CD4-positive, alpha-beta T cell treated with Interleukin-4 for 4 hours (primary cell): ENCODE data around the gene NRBF2.
"Not testable (repeated sequence)": the region's sequence is repeated elsewhere in the genome, so short reads cannot be mapped to it uniquely, and the experiment has no call there.

Source experiments
- DNase-seq: peaks from one replicate; pipeline ENCODE4 v3.0.0-alpha.2; 2020

Gene NRBF2

DNA sequence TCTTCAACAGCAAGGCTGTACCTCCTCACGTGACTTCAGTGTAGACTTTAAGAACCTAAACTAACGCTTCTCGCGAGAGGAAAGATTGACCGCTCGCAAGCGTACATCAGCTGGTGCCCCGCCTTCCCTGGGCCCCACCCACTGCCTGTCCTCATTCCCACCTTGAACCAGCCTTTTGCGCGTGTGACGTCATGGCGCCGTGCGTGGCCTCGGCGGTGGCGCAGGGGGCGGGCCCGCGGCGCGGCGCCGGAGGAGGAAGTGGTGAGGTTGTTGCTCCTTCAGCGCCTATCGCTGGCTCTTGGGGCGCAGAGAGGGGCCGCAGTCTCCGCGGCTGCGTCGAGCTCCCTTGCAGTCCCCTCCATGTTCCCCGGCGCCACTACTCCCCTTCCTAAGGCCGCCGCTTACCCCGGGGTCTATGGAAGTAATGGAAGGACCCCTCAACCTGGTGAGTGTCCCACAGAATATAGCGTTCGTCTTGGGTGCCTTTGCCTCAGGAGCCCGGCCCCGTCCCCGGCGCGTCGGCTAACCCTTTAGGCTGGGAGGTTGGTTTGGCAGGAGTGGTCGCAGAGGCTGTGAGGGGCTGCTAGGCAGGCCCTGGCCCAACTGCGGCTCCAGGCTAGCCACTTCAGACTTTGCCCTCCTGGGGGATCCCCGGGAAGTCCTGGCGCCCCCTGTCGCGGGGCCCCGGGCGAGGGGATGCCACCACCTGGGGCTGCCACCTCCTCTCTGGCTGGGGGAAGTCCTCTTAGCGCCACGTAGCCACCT is at the start of gene NRBF2:
NRBF2 (plus strand) TSS at position 273 of the 765 bp plus-strand sequence; CDS start at position 416, 143 bp downstream.
- DNase-seq: peak; percentile 97

DNA sequence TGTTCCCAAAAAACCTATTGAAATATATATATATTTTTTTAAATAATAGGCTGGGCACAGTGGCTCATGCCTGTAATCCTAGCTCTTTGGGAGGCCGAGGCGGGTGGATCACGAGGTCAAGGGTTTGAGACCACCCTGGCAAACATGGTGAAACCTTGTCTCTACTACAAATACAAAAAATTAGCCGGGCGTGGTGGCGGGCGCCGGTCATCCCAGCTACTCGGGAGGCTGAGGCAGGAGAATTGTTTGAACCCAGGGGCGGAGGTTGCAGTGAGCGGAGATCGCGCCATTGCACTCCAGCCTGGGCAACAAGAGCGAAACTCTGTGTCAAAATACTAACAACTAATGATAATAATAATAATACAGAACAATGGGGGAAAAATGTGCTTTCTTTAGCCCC is 49.7 kb upstream of the NRBF2 start:
- DNase-seq: not testable (repeated sequence)

DNA sequence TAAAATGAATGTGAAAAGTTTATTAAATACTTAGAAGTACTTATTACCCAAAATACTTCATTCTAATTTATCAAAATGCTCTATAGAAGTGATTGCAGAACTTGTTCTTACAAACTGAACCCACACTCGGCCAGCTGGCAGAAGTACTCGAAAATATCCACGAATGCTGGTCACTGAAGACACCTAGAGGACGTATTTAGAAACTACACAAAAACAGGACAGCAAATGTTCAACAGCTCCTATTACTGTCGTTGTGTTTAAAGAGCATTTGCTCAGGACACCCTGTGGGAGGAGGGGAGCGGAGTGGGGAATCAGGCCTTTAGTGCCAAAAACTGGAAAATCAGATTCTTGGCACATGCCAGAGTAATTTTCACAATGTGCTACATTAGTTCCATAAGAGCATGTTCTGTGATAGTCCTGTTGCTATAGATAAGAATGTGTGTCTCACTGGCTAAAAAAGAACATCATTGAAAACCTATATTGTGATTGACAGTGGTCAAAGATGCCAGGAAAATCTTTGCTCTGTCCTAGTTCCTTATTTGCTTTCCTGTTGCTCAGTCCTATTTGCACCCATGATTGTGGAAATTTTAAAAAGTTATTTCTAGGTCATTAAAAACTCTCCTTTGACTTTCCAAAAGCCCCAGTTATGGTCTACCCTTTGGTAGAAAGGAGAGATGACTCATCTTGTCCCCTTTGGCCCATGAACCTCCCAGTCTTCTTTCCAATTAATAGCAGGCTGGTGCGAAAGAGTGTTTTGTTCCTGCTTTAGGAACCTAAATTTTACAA is 49.0 kb upstream of the NRBF2 start:
- DNase-seq: peak; percentile 57

DNA sequence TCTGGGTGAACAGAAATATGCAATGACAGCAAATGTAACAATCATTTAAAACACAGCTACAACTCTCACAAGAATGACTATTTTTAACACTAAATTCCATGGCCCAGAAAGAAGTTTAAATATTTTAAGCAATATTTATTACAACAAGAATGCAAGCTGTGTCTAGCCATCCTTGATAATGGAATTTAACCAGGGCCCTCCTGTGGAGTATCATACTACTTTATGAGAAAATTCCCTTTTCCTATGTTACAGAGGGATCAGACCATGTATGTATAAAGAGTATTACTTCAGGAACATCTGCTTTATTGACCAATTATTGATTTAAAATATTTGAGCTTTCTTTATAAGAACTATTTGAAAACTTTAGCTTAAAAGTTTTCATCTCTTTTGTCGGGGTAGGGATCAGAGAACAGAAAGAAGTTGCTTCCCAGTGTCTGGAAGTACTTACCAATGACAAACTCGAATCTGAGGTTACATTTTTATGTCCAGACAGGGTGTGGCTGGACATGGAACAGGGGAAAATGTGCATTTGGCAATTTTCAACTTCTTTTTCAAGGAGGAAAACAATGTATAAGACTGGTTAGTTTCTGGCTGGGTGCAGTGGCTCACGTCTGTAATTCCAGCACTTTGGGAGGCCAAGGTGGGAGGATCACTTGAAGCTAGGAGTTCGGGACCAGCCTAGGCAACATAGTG is 48.3 kb upstream of the NRBF2 start:
- DNase-seq: no peak

DNA sequence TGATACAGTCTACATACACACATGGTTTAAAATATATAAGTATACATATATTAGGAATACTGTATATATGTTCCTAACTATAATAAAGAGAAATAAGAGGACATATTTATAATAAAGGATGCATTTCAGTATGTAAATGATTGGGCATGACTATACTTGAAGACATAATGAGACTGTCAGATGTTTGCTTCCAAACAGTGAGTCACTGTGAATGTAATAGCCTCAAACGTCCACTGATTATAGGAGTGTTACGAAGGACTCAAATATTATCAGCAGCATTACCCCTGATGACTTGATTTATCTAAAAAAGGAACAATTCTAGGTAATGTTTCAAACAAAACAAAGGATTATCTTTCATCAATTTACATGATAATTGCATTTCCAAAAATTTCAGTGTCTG is 39.9 kb upstream of the NRBF2 start:
- no peak for DNase-seq

DNA sequence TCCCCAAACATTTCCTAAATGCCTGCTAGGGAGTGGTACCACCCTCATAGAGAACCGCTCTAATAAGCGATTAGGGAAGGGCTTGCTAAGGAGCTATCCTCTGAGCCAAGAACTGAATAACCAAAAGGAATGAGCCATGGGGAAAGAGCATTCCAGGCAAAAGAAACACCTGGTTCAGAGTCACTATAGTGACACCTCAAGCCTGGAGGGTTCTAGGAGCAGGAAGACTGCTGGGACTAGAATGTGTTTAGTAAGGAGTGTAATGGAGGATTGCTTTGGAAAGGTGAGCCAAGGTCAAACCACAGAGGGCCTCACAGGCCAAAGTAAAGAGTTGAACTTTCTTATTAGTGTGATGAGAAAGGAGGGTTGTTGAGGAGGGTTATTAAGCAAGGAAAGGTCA is 38.7 kb upstream of the NRBF2 start:
- no peak for DNase-seq

DNA sequence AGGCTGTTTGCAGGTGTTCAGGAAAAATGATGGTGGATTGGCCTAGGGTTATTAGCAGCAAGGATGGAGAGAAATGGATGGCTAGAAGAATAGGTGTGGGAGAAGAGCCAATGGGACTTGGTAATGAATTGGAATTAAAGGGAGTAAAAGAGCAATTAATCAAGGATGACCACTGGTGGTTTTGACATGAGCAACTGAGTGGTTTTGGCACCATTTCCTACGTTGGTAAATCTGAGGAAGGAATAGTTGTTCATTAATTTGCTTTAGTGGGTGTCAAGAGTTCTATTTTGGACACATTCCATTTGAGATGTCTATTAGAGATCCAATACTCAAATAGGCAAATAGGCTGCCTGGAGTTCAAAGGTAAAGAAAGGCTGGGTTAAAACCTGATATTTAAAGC is 38.2 kb upstream of the NRBF2 start:
- DNase-seq: no peak

DNA sequence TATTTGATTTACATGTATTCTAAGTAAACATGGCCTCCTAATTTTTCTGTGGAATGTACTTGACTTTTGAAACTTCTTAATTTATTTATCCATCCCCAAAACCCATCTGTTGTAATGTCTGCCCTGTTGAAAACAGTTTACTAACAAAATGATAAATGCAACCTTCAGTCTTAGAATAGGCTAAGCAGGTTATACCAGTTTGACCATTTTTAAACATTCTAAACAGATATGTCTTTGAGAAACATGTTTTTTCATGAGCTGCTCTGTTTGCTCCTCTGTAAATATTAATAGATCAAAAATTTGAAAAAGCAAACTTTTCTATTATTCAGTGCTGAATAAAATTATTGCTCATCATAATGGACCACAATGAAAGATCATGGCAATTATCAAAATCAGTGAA is 33.4 kb upstream of the NRBF2 start:
- no peak for DNase-seq

DNA sequence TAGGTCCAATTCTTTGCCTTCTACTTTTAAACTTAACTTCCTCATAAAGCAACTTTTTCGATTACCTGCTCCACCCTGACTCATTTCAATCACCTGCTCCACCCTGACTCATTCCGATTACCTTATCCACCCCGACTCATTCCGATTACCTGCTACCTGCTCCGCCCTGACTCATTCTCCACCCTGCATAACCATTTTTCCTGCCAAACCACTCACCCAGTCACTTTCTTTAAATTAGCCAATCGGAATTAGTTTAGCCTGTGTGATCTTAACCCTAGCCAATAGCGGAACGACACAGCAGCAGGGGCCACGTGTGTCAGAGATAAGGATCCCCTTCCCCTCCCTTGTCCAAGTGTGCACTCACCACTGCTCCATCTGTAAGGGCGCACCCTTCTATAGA is 32.0 kb upstream of the NRBF2 start:
- not testable (repeated sequence) for DNase-seq

DNA sequence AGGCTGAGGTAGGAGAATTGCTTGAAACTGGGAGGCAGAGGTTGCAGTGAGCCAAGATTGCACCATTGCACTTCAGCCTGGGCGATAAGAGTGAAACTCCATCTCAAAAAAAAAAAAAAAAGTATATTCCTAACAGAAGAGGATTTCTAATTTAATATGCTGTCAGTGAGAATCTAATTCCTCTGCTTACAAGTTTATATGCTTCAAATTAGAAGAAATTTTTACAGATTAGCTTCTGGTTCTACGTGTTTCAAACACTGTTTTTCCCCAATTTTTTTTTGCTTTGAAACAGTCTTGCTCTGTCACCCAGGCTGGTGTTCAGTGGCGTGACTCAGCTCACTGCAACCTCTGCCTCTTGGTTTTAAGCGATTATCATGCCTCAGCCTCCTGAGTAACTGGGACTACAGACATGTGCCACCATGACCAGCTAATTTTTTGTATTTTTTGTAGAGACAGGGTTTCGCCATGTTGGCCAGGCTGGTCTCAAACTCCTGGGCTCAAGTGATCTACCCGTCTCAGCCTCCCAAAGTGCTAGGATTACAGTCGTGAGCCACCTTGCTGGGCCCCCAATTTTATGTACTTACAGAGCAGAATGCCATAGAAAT is 30.7 kb upstream of the NRBF2 start:
- not testable (repeated sequence) for DNase-seq

DNA sequence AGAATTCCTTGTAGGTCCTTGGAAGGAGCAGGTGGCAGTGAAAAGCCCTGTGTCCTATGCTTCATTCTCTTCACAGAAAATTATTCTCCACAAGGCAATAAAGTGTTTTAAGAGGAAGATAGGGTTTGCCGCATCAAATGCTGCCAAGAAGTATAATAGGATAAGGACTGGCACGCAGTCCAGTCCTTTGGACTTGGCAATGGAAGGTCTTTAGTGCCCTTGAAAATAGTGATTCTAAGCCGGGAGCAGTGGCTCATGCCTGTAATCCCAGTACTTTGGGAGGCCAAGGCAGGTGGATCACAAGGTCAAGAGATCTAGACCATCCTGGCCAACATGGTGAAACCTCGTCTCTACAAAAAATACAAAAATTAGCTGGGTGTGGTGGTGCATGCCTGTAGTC is 29.9 kb upstream of the NRBF2 start:
- not testable (repeated sequence) for DNase-seq

DNA sequence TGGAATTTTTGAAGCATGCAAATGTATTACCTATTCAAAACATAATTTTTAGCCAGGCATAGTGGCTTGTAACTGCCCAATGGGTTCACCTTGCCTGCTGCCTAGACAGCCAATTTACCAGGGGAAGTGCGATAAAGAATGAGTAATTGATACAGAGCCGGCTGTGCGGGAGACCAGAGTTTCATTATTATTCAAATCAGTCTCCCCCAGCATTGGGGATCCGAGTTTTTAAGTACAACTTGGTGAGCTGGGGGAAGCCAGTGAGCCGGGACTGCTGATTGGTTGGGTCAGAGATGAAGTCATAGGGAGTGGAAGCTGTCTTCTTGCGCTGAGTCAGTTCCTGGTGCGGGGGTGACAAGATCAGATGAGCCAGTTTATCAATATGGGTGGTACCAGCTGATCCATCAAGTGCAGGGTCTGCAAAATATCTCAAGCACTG is 29.1 kb upstream of the NRBF2 start:
- DNase-seq: no peak

DNA sequence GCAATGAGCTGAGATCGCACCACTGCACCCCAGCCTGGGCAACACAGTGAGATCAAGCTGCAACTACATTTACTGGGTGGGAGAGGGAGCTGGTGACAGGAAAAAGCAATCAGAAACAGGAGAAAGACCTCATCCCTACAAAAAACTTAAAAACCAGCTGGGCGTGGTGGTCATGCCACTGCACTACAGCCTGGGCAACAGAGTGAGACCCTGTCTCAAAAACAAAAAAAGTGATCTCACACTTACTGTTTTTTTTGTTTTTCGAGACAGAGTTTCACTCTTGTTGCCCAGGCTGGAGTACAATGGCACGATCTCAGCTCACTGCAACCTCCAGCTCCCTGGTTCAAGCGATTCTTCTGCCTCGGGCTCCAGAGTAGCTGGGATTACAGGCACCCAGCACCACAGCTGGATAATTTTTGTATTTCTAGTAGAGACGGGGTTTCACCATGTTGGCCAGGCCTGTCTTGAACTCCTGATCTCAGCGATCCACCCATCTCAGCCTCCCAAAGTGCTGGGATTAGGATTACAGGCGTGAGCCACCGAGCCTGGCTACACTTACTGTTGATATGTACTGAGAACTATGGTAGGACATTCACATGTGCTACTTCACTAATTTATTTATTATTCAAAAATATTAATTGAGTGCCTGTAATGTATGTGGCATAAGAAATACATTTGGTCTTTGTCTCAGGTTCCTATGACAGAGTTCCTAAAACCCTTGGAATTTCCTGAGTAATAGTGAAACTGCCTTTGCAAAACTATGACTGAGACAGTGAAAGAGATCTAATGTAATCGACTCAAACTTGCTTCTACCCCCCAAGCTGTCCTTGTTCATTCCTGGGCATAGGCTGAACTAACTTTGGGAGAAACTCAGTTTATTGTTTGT is 27.7 kb upstream of the NRBF2 start:
- DNase-seq: no peak

DNA sequence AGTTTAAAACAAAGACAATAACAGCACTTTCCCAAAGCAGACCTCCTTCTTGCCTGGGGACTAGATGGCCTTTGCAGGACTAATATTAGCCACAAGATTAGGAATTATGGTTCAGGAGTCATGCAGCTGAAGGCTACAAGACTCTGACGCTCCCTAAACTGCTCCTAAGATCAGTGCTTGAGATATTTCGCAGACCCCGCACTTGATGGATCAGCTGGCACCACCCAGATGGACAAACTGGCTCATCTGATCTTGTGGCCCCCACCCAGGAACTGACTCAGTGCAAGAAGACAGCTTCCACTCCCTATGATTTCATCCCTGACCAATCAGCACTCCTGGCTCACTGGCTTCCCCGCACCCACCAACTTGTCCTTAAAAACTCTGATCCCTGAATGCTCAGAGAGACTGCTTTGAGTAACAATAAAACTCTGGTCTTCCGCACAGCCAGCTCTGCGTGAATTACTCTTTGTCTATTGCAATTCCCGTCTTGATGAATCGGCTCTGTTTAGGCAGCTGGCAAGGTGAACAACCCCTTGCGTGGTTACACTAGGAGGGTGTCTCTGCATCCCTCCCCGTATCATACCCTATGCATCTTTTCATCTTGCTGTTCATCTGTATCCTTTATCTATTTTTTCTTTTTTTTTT is 26.9 kb upstream of the NRBF2 start:
- no peak for DNase-seq

DNA sequence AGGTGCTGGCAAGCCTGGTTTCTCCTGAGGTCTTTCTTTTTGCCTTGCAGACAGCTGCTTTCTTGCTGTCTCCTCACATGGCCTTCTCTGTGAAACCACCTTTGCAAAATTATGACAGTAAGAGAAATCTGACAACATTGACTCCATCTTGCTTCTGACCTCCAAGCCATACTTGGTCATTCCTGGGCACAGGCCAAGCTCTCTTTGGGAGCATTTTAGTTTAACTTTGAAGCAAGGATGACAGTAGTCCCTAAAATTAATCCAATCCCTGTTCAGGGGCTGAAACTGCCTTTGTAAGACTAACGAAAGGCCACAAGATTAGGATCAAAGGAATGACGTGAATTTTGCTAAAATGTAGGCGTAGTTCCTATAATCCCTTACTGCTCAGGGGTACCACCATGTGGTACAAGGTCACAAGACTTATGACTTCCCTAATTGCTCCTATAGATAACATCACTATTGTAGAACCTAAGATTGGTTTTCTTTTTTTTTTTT is 25.1 kb upstream of the NRBF2 start:
- DNase-seq: no peak

DNA sequence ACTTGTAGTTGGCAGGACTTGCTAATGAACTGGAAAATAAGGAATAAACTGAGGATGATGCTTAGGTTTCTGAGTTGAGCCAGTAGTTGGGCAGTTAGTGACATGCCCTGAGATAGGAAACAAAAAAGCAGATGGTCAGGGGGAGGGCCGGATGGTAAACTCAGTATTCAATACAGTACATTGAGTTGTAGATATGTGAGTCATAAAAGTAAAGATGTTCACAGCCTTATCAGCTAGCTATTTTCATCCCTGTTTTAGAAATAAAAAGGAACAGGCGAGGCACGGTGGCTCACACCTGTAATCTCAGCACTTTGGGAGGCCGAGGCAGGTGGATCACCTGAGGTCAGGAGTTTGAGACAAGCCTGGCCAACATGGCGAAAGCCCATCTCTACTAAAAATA is 22.2 kb upstream of the NRBF2 start:
- DNase-seq: no peak

DNA sequence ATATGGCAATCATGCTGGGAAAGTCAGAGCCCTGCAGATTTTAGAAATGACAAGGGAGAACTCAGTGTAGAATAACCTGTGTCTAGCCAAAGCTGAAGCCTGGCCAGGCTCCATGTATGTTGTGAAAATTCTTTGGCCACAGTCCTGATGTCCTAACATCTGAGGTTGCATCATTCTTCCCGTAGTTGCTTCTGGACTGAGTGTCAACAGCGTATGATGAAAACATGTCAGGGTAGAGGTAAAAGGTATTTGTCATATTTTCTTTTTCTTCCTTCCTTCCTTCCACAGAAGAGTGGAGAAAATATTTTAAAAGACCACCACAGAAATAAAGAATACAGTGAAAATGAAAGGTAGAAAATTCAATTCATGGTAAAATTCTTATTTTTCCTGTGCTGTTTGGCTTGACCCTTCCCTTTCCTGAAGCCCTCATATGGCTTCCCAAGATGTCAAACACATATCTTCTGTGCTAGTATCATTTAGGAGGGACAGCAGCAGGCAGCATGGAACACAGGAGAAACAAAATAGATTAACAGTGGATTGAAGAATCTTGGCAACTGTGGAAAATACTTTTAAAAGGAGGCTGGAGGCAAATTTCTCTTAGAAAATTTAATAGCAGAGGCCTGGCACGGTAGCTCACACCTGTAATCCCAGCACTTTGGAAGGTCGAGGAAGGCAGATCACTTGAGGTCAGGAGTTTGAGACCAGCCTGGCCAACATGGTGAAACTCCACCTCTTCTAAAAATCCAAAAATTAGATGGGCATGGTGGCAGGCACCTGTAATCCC is 18.9 kb upstream of the NRBF2 start:
- no peak for DNase-seq

DNA sequence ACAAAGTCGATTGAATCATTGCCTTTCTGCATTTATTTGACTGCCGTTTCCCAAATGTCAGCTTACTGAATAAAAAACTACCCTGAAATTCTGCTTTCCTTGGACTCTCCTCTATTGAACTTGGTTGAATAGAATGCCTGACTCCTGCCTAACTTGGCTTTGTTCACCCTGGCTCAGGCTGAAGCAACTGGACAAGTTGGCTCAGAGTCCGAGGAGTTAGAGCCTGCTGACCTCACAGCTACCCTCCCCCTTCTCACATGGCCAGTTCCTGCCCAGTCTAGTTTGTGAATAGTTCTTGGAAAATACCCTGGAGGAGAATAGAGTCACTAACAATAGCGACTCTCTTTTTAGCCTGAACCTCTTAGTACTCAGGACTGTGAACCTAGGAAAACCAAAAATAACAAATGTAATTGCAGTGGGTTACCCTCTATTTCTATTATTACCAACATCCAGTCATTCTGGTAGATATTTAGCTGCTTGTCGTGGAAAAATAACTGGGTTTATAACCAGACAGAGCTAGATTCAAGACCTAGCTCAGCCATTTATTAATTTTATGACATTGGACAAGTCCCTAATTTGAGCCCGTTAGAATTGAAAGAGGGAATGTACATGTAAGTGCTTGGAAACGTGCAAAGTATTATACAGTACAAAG is 17.3 kb upstream of the NRBF2 start:
- DNase-seq: no peak

DNA sequence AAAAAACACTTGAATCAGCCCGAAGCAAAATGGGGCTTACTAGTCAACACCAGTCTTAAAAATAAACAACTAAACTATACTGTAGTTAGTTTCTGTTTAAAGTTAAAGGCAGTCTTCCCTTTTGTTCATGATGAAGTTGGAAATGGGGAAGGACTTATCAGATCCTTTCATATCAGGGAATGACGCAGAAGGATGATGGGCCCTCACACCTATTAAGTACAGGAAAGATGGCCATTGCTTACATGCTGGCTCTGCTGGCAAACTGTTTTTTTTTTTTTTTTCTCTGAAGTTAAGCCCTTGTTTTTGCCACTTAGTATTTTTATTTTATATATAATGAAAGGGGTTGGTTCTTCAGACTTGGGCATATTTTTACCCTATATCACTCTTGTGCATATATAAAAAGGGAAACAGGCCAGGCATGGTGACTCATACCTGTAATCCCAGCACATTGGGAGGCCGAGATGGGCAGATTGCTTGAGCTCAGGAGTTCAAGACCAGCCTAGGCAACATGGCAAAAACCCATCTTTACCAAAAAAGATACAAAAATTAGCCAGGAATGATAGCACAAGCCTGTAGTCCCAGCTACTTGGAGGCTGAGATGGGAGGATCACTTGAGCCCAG is 16.6 kb upstream of the NRBF2 start:
- no peak for DNase-seq

DNA sequence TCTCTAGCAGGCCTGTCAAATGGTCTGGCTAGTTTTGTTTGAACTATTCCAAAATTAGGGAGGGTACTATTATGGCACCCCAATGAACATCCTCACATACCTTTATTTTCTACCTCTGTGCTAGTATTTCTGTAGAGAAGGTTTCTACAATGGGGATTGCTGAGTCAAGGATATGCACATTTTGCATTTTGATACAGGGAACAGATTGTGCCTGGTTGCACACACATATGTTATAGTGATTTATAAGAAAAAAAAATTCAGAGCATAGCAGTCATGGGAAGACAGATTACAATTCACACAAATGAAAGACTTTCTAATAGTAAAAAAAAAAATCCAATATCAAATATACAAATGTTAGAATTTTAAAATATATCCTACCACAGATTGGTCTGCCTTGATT is 14.1 kb upstream of the NRBF2 start:
- no peak for DNase-seq
